IPS-18c (cell line): ENCODE data around the gene MESD.
"Not testable (repeated sequence)": the region's sequence is repeated elsewhere in the genome, so short reads cannot be mapped to it uniquely, and the experiment has no call there.

Experiments
- H3K4me3 ChIP-seq: 2 replicates; pipeline ENCODE4 v1.7.0; 2013; ENCODE audit warnings: low read depth, mild to moderate bottlenecking, low read length, moderate library complexity; ENCODE audit not compliant: insufficient read depth
- H3K9me3 ChIP-seq: one replicate; pipeline ENCODE4 v1.6.1; 2013; ENCODE audit warnings: mild to moderate bottlenecking, low read length, moderate library complexity; ENCODE audit not compliant: control insufficient read depth, insufficient read depth

The MESD gene

DNA sequence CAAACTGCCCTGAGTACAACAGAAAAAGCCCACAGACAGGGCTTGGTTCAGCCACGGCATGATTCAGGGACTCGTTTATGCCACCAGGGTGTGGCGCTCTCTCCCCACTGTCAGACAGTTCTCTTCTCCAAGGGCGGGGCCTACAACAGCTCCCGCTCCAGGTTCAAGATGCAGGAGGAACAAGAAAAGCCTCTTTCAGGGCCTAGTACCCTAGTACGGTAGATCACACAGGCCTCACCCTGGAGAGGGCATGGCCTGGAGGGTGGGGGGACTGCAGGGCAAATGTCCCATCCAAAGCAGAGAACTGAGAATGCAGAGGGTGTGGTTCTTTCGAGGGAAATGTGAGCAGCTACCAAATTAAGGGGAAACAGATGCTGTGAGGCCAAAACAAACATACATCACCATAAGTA, 12.0 kb downstream of the MESD start:
- Histone ChIP-seq H3K4me3 (no peak overlapping the region), H3K9me3 (peaks cover 1% of the 10 kb centered on the region)

DNA sequence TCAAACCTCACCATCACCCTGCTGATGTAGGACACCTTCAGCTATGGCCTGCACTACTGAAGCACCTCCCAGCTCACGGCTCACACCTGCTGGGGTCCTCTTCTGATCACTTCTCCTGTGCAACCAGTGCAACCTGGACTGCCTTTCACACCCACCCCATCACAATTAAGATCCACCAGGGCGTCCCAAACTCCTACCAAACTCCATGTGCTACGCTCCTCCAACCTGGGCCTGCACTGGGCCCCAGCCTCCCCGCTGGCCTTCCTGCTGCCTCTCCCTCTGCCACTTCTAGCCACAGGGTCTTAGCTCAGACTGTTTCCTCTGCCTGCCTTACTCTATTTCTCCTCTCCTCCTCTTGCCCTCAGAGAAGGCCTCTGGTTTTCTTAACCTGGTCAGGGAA, 12.8 kb downstream of the MESD start:
- Histone ChIP-seq H3K9me3 (no peaks in the 10 kb centered on the region), H3K4me3 (no peak overlapping the region)

GRCh38 chr15:80974914-80975313, 14.7 kb downstream of the MESD start:
- no peaks in the 10 kb centered on the region for H3K9me3 ChIP-seq
- no peak overlapping the region for H3K4me3 ChIP-seq

DNA sequence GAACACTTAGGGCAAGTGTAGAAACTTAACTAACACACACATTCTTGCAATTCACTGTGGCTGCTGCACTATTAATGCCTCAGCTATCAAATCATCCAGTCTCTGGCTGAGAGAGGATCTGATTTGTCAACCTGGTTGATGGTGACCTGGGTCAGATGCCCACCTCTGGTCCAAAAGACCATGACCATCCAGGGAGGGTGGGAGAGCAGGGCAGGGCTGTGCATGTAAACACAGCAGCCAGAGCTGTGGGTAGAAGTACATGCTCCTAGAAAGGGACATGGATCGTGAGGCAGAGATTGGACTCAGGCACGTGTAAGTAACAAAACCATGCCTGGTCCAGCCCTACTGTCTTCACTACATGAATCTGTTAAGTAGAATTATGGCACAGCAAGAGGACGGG, 17.3 kb downstream of the MESD start:
- H3K9me3 ChIP-seq: no peaks in the 10 kb centered on the region
- H3K4me3 ChIP-seq: no peak overlapping the region

DNA sequence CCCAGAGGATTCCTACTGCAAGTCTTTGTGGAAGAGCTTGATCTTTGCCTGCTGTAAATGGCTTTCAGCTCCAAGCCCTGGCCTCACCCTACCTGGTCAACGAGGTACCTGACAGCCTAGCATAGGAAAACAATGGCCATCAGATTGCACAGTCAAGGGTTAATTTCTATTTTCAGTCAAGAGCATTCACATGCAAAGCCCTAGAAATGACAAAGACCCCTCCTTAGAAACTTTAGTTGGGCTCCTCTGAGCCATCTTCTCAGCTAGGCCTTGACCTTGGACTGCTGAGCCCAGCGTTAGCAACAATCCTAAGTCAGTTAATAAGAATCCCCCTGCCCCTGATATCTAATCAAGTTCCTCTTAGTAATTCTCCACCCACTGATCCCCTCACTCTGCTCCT, 18.5 kb downstream of the MESD start:
- Histone ChIP-seq H3K9me3 (no peaks in the 10 kb centered on the region), H3K4me3 (no peak overlapping the region)

DNA sequence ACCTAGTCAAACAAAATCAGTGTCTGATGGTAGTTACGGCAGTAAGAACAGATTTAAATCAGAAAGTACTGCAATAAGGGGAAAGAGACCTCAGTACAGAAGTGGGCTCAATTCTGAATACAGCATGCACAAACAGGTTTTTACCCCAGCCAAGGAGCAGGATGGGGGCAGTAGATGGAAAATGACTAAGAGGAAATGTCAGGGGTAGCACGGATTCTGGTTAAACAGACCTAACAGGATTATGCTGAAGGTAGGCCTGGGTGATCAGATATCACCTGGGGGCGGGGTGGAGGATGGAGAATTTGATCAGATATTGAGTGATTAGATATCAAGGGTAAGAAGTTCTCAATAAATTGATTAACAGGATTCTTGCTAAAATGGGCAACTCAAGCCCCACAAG, 19.0 kb downstream of the MESD start:
- no peaks in the 10 kb centered on the region for H3K9me3 ChIP-seq
- no peak overlapping the region for H3K4me3 ChIP-seq

- no peak overlapping the region for H3K4me3 ChIP-seq
- no peaks in the 10 kb centered on the region for H3K9me3 ChIP-seq
Measured at GRCh38 chr15:80970018-80970657, 19.5 kb downstream of the MESD start.

DNA sequence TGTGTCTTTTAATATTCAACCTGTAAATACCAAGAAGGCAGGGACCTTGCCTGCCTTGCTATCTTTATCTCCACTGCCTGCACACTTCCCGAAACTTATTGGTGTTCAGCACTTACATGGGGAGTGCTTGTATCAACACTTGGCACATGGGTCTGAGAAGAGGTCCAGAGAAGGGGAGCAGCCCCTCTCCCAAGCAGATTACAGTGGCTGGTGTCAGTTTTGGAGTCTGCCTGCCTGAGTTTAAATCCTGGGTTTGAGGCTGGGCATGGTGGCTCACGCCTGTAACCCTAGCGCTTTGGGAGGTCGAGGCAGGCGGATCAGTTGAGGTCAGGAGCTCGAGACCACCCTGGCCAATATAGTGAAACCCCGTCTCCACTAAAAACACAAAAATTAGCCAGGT, 20.3 kb downstream of the MESD start:
- no peaks in the 10 kb centered on the region for H3K9me3 ChIP-seq

GRCh38 chr15:80967991-80968510, 21.6 kb downstream of the MESD start:
- no peak overlapping the region for H3K4me3 ChIP-seq

More for the DNA sequence above, 20.3 kb downstream of the MESD start:
- H3K4me3 ChIP-seq: no peak overlapping the region

DNA sequence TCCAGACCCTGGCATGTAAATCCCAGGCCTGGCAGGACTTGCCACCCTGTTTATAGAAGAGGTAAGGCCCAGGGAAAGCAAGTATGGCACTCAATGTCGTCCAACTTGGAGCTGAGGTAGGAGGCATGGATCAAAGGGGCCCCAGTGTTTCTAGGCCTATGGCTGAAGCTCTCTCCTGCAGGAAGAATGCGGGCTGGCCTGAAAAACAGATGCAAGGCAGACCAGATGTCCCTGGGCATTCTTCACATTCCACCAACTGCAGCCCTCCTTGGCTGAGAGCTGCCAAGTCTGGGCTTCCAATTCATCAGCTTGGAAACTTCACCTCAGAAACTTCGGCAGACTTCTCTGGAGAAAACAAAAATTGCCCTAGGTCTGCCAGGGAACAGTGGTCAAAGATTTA, 22.2 kb downstream of the MESD start:
- no peak overlapping the region for H3K4me3 ChIP-seq
- H3K9me3 ChIP-seq: no peaks in the 10 kb centered on the region

More at GRCh38 chr15:80967991-80968510, 21.6 kb downstream of the MESD start:
- H3K9me3 ChIP-seq: no peaks in the 10 kb centered on the region

DNA sequence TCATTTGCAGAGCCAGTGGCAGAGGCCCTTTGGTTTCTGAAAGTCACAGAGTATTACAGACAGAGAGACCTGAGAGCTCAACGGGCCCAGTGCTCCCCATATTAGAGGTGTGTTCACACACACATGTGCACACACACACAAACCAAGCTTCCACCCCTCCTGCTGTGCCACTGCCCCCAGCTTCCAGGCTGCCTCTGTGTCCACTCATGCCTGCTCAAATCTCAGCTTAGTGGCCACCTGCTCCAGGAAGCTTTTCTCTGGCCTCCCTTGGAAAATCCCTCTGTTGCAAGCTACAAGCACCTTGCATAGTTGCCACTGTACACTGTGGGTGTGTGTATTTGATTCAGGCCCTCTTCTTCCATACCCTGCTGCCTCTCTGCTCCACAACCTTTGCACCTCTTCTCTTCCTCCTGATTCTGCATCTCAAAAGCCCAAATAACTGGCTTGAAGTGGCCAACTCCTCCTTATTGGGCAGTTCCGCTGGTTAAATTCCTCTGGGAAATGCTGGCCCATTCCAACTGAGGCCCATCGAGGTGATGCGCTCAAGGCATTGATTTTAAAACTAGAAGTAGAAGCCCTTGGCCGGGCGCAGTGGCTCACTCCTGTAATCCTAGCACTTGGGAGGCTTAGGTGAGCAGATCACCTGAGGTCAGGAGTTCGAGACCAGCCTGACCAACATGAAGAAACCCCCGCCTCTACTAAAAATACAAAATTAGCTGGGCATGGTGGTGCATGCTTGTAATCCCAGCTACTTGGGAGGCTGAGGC, 23.0 kb downstream of the MESD start:
- no peaks in the 10 kb centered on the region for H3K9me3 ChIP-seq
- H3K4me3 ChIP-seq: no peak overlapping the region

DNA sequence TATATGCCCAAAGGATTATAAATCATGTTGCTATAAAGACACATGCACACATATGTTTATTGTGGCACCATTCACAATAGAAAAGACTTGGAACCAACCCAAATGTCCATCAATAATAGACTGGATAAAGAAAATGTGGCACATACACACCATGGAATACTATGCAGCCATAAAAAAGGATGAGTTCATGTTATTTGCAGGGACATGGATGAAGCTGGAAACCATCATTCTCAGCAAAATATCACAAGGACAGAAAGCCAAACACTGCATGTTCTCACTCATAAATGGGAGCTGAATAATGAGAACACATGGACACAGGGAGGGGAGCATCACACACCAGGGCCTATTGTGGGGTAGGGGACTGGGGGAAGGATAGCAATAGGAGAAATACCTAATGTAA, 24.2 kb downstream of the MESD start:
- H3K9me3 ChIP-seq, H3K4me3 ChIP-seq: not testable (repeated sequence)

- Histone ChIP-seq H3K9me3 (no peaks in the 10 kb centered on the region), H3K4me3 (no peak overlapping the region)
Measured at GRCh38 chr15:80958818-80959495, 30.7 kb downstream of the MESD start.

- Histone ChIP-seq H3K4me3 (no peak overlapping the region), H3K9me3 (no peaks in the 10 kb centered on the region)
Measured at GRCh38 chr15:80957976-80958375, 31.6 kb downstream of the MESD start.

DNA sequence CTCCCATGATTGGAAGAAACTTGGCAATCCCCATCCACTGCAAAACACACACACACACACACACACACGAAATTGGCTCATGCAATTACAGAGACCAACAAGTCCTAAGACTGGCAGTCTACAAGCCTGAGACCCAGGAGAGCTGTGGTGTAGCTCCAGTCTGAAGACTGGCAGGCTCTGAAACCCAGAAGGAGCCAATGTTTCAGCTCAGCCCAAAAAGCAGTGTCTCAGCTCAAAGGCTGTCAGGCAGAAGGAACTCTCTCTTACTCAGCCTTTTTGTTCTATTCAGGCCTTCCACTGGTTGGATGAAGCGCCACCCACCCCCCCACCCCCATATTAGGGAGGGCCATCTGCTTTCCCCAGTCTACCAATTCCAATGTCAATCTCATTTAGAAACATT, 32.1 kb downstream of the MESD start:
- H3K4me3 ChIP-seq: no peak overlapping the region

DNA sequence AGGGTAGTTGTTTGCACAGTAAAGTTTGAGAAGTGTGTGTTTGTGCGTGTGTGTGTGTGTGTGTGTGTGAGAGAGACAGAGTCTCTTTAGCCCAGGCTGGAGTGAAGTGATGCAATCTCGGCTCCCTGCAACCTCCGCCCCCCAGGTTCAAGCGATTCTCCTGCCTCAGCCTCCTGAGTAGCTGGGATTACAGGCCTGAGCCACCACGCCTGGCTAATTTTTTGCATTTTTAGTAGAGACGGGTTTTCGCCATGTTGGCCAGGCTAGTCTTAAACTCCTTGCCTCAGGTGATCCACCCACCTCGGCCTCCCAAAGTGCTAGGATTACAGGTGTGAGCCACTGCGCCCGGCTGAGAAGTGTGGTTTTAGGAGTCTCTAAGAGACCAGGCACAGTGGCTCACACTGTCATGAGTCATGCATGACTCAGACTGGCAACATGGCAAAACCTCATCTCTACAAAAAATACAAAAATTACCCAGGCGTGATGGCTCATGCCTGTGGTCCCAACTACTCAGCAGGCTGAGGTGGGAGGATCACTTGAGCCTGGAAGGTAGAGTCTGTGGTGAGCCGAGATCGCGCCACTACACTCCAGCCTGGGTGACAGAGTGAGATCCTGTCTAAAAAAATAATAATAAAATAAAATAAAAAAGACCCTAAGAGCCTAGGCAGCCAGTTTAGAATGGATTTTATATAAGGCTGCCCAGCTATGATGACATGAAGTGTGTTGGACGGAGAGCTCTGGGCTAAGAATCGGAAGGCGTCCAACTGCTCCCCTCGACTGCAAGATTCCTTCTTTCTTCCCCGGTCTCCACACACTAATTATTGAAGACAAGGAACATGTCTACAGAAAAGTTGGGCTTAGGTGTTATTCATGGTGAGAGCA, 33.8 kb downstream of the MESD start:
- H3K4me3 ChIP-seq, H3K9me3 ChIP-seq: not testable (repeated sequence)

More for the DNA sequence above, 32.1 kb downstream of the MESD start:
- H3K9me3 ChIP-seq: no peaks in the 10 kb centered on the region
